HG03558 (cell line): ENCODE results near the gene MOV10L1.

Experiments used
- ATAC-seq: cut with Tn5 transposase; IDR thresholded peaks from one replicate; pipeline ENCODE4 v1.9.1; 2021; ENCODE audit warnings: moderate number of reproducible peaks; ENCODE audit not compliant: unreplicated experiment; ENCODE audit errors: extremely low read depth

The MOV10L1 gene

DNA sequence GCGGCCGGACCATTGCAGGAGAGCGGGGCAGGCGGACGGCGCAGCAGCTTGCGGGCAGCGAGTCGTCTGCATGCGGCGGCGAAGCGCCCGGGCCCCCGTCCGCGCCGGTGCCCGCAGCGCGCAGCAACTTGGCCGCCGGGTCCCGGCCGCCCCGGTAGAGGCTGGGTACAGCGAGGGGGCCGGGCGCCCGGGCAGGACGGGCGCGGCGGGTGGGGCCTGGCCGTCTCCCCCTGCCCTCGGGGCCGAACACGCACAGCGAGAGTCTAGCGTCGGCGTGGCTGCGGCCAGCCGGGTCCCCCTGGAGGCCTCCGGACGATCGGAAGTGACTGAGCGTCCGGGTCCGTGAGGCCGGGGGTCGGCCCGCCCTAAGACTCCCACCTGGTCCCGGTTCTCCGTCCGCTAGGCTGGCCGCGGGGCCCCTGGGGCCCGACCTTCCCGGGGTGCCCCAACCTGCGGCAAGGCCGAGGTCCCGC lies 95.1 kb downstream of the MOV10L1 start:
- no peak for ATAC-seq

DNA sequence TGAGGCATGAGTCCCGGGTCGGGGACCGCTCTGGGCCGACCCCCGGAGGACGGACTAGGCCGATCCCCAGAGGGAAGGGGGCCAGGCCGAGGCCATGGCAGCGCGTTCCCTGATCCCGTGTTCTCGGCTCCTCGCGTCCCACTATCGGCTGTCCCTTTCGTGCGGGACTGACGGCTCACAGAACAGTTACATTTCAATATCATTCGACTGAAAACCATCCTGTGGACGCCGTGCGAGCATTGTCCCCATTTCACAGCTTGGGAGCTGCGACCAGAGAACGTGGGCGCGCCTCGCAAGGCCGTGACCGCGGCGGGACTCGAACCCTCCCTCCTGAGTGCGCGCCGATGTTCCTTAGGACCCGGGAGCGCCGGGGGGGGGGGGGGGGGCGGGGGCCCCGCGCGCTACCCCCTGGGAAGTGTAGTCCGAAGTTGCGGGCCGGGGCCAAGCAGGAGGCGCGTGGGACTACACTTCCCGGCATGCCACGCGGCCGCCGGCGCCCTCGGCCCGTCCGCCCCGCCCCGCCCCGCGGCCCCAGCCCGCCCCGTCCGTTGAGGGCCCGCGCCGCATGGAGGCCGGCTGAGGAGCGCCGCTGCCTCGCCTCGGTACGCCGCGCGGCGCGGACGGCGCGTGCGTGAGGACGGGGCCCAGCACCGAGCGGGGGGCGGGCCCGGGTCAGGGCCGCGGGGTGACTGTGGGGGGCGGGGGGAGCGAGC lies 95.7 kb downstream of the MOV10L1 start, which contains the start of gene TRABD:
Gene TRABD (plus strand): TSS at position 539 of the 713 bp plus-strand sequence. CDS start 7,148 bp downstream, outside the sequence.
- no peak for ATAC-seq

DNA sequence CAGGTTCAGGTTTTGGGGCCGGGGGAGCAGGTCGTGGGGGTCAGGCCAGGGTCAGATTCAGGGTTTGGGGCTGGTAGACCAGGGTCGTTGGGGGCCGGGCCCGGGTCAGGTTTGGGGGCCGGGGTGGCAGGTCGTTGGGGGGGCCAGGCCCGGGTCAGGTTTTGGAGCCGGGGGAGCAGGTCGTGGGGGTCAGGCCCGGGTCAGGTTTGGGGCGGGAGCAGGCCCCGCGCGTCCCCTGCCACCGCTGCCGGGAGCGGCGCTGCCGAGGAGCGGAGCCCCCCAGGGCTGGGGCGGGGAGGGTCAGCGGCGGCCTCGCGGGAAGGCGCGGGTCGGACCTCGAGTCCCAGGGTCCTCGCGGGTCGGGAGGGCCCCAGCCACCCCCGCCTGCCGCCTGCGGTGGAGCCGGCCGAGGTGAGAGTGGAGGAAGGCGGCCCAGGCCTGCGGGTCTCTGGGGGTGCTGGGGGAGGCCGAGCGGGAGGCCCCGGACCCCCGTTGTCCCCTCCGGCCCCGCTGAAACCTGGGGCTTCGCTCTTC lies 96.4 kb downstream of the MOV10L1 start:
- no peak for ATAC-seq

DNA sequence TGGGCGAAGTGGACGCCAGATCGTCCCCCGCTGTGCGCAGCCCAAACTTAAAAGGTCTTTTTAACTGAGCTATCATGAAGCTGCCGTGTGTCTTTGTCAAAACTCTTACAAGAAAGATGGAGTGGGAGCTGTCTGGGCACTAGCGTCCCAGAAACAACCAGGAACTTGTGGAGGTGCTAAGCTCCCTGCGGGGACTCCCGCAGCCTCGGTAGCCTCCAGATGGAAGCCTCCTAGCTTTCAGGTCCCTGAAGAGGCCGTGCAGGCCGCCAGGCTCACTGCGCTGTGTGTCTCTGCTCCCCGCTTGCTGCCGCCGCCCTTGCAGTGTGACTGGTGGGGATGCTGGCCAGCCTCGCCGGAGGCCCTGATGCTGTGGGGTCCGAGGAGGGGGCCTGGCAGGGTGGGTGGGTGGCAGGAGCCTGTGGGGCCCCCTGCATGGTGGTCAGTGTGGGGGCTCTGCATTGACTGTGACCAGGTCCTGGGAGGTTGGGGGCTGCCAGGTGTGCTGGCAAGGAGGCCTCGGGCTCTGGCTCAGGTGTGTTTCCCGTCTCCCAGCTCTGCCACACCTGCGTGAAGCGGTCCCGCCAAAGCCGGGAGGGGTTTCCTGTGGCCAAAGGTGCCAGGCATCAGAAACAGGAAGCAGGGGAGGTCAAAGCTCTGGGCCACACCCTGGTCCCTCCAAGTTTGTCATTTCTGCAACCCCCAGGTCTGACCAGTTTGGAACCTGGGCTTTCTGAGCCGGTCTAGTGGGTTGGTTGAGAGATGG lies 97.1 kb downstream of the MOV10L1 start:
- ATAC-seq: no peak

DNA sequence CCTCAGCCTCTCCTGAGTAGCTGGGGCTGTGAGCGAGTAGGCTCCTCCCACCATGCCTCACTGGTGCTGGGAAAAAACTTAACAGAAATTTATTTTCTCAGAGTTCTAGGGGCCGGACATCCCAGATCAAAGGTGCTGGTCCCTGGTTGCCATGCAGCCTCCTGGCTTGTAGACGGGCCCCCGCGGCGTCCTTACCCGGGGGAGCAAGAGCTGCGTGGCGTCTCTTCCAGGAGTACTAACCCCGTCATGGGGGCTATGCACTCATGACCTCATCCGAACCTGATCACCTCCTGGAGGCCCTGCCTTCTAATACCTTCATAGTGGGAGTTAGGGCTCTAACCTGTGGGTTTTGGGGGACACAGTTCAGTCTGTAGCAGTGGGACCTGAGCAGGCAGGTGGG lies 98.5 kb downstream of the MOV10L1 start:
- ATAC-seq: no peak

DNA sequence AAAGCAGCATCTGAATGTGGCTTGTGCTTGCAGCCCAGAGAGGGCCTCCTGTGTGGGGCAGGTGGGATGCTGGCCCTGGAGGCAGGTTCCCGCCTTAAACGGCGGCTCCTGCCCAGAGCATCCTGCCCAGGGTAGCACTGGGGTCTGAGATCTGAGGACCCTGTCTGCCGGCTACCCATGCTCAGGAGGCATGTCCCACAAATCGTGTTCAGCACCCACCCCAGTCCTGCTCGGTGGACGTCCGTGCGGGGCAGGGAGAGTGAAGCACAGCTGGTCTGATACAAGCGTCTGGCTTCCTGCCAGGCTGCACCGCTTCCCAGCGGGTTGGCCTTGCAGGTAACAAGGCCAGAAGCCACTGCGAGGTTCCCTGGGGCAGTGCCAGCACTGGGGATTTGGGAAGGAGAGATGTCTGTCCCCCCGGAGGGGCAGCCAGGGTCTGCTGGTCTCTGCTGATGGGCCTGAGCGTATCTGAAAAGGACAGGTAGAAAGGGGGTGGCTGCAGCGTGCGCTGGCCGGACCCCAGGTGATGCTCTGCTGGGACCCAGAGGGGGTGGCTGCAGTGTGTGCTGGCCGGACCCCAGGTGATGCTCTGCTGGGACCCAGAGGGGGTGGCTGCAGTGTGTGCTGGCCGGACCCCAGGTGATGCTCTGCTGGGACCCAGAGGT lies 99.5 kb downstream of the MOV10L1 start:
- no peak for ATAC-seq

DNA sequence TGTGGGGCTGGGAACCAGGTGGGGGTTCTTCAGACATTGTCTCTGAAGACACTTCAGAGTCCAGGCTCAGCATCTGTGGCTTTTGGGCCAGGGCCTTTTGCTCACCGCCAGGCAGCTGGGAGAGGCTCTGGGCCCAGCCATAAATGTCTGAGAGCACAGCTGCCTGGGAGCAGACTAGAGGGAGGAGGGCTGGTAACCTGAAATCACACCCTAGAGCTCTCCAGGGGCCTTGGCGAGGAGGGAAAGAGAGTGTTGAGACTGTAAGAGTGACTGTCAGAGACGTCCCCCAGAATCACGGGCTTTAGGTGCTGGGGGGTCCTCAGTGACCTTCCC lies 100.0 kb downstream of the MOV10L1 start:
- ATAC-seq: no peak

DNA sequence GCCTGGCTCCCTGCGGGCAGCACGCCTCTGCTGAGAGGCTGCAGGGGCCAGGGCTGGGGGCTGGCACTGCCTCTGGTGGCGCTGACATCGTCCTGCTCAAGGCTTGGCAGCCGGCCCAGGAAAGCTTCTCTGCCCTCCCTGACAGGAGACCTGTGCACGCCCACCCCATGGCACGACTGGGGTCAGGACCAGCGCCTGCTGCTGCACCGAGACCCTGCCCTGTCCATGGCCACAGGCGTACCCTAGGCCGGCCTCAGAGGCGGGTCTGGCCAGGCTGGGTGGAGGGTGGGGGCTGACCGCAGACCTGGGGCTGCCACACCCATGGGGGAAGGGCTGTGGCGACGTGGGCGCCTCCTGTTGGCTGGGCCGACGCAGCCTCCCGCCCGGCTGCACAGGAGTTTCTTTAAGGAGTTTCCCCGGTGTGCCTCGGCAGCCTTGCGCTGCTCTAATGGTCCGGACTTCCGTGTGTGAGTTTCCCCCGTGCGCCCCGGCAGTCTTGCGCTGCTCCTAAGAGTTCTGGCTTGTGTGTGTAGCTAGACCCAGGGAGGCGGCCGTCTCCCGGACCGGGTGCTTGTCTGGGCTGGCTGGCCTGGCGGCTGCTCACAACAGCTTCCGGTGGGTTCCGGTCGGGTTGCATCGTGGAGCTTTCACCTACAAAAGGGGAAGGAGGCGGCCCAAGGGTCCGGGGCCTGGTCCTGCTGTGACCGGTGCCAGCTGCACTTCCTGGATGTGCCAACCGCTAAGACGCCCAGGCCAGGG lies 100.6 kb downstream of the MOV10L1 start:
- no peak for ATAC-seq

DNA sequence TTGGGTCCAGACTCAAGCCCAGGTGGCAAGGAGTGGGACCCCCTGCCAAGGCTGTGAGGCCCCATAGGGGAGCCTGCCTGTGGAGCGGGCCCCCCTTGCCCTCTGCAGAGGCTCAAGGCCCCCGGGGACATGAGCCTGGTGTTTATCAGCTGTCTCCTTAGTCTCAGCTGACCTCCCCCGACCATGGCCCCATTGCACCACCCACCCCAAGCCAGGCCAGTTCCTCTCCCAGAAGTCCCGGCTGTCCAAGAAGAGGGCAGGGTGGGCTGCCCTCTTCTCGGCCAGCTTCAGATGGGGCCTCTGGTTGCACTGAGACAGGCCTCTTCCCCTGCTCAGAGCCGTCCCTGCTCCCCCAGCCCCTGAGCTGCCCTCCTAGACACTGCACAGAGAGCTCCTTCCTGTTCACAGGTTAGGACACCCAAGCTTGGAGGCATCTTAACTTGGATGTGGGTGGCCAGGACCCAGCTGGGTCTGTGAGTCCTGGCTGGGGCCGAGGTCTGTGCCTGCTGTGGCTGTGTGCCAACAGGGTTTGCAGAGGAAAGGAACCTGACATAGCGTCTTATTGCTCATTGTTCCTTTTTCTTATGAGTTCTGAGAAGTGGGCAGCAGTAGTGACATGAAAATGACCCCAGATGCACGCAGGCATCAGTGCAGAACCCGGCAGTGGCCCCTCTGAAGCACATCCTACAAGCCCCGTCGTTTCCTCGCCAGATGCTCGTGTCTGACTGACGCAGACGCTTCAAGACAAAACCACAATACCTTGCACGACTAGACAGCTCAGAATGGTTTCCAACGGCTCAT lies 101.3 kb downstream of the MOV10L1 start:
- no peak for ATAC-seq

DNA sequence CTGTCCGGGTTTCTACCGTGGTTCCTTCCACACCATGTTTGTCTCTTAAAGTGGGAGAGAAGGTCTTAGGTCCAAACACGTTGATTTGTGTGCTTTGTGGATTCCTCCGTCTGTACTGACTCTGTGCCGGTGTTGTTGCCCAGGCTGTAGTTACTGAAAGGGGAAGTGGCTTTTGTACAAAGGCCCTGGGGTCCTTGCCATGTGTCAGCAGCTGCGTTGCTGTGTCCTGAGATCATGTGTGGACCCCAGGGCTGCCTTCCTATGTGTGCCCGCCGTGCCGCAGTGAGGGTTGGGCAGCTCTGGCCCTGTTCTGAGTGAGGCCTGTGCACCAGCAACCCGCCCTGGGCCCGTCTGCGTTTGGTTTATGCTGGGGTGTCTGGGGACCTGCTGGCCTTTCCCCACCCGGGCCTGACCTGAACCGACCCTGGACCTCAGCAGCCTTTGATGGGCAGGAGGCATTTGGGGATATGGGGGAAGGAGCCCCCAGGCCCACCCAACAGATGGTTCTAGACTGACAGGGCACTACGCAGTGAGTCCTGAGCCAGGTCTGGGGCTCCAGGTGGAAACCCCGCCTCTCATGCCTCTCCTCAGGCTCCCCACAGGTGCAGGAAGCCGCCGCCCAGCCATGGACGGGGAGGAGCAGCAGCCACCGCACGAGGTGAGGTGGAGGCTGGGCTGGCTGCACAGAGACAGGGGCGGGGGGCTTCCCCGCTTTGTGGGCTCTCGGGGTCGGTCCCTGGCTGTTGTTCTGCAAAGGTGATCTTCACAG lies 102.8 kb downstream of the MOV10L1 start:
- ATAC-seq: no peak

DNA sequence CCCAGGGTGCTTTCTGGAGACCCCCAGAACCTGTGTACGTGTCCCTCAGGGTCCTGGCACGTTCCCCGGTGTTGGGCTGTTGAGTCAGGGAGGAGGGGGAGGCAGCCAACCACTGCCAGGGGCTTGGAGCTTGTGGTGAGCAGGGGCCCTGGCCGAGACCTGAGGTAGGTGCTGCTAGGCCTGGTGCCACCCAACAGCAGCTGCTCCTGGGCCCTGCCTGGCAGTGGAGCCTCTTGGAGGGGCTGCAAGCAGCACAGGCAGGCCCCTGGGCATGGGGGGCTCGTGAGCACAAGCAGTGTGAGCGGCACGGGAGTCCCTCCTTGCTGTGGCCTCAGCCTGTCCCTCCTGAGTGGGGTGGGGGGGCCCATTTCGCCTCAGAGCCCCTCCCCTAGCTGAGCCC lies 103.8 kb downstream of the MOV10L1 start:
- ATAC-seq: no peak

DNA sequence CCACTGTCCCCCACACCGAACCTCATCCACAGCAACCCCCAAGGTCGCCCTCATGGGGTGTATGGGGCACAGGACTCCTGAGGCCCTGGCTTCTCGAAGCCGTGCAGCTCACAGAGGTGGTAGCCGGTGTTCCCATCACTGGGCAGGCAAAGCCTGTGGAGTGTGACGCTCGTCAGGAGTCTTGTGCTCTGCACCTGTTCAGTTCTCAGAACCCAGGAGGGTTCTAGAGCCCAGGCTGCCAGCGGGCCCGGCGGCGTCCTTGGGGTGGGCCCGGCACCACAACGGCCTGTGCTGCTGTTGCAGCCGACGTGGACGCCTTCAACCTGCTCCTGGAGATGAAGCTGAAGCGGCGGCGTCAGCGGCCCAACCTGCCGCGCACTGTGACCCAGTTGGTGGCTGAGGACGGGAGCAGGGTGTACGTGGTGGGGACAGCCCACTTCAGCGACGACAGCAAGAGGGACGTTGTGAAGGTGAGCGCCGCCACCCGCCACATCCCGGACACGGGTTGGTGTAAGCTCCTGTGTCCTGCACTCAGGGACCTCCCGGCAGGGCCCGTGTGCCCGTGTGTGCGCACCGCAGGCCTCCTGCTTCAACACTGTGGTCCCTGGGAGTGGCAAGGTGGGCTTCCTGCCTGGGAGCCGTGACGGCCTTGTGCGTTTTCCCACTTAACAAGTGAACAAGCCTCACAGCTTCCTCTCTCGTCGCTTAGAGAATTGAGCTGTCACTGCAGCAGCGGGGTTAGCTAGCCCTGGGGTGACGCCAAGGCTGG lies 104.4 kb downstream of the MOV10L1 start:
- no peak for ATAC-seq

DNA sequence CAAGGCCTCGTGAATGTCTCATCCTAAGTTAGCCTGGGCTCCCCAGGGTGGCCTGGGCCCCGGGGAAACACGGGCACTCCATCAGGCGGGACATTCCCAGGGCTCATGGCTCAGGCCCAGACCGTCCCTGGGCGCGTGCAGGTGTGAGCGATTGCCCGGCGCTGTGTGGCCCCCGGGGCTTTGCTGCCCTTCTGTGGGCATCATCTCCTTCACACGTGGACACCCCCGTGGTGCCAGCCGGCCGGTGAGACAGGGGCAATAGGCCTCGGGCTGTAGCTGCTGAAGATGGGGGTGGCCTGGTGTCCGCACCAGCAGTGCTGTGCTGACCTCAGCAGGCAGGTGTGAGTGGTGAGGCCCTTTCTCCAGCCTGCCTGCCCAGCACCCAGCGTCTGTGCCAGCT lies 106.5 kb downstream of the MOV10L1 start:
- ATAC-seq: no peak

DNA sequence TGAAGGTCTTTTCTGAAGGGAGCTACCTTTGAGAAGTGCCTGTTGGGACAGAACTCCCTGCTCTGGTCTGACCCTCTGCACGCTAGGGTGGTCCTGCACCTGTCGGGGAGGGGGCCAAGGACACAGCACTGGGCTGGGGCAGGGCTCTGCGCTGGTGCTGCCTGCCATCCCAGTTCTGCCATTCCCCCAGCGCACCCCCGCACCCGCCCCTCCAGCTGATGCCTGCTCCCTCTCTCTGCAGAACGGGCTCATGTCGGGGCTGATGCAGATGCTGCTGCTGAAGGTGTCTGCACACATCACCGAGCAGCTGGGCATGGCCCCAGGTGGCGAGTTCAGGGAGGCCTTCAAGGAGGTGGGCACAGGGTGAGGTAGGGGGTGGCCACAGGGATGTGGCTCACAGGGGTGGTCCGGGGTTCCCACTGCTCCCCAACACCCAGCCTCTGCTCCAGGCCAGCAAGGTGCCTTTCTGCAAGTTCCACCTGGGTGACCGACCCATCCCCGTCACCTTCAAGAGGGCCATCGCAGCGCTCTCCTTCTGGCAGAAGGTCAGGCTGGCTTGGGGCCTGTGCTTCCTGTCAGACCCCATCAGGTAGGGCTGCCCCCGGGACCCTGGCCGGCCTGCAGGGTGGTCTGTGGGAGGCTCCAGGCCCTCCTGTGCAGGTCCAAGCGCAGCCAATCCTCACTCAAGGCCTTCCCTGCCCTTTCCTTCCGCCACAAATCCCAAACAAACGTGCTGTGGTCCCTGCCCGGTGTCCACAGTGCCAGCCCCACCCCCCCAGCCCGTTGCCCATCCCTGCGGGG lies 107.4 kb downstream of the MOV10L1 start:
- no peak for ATAC-seq

DNA sequence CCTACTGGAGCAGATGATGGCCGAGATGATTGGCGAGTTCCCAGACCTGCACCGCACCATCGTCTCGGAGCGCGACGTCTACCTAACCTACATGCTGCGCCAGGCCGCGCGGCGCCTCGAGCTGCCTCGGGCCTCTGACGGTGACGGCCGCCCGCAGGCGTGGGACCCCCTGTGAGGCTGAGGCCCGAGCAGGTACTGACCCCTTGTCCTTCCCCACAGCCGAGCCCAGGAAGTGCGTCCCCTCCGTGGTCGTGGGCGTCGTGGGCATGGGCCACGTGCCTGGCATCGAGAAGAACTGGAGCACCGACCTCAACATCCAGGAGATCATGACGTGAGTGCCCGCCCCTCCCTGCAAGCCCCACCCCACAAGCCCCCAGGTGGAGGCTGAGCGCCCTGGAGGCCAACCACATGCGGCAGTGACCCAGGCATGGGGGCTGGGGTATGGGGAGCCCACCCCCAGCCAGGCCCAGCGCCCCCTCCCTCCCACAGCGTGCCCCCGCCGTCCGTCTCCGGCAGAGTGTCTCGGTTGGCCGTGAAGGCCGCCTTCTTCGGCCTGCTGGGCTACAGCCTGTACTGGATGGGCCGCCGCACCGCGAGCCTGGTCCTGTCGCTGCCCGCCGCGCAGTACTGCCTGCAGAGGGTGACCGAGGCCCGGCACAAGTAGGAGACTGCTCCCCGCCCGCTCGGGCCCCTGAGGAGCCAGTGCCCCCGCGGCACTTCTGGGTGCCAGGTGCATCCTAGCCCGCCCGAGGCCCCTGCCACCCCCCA lies 108.2 kb downstream of the MOV10L1 start:
- no peak for ATAC-seq

DNA sequence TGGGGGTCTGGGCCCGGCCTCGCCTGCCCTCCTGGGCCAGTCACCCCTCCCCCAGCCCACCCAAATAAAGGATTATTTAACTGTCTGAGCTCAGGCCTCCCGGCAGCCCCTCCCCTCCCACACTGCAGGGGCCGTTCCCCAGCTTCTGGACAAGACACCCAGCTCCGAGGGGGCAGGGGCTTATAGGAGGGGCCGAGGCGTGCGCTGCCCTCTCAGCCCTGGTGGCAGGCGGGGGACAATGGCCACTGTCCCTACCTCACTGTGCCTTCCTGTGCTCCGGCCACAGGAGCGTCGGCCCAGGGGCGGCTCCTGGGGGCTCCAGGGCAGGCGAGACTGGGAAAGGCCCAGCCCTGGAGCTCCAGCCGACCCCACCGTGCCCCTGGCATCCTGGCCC lies 108.8 kb downstream of the MOV10L1 start:
- no peak for ATAC-seq
